ENCODE data around the gene FAM193A. TPM values are rescaled to one million over a fixed set of nuclear protein-coding genes. Genes with fewer than 3 reads are reported as not detected.
A peak's percentile ranks its signal among the peaks of the same experiment; 100 is the strongest.
"Not testable (repeated sequence)": the region's sequence is repeated elsewhere in the genome, so short reads cannot be mapped to it uniquely, and the experiment has no call there.

FAM193A gene
- total and polyA plus RNA-seq, 11 donors, result 9.7 to 21.0 (median 16.3) TPM

- DNase-seq (no peak), ATAC-seq (peak in 2 of 4 donors; percentile 10 to 17)
- WGBS, 4 donors, result 62 to 86% (median 77%) methylated on average over 7 to 10 of the region's 10 CpGs
- Histone ChIP-seq H3K9me3 (no peaks in the 10 kb centered on the region), H3K4me3 (no peak overlapping the region), H3K4me1 (peaks cover 0 to 37% (median 7%) of the 10 kb centered on the region in 12 donors), H3K27ac (no peak overlapping the region), H3K36me3 (peaks cover 0 to 61% (median 52%) of the 10 kb centered on the region in 9 donors), H3K27me3 (no peaks in the 10 kb centered on the region)
- intact Hi-C loops (cut with DNase I), result loop anchor here in 3 of 10 donors (10.0 kb wide), 3 partner anchors 91 to 381 kb away; partner anchors contain the start of genes FAM193A (in 1 of the 3), HAUS3 (in 1 of the 3), POLN (in 1 of the 3) and RNF4 (in 1 of the 3)
- TF ChIP-seq POLR2A (IDR thresholded peaks at IDR 0.05), result no peak
- no peak for TF ChIP-seq CTCF (IDR thresholded peaks at IDR 0.05)
Measured at GRCh38 chr4:2626231-2626630, 89.8 kb downstream of the FAM193A start.

- Histone ChIP-seq H3K4me1 (peaks cover 0 to 22% (median 9%) of the 10 kb centered on the region in 12 donors), H3K4me3 (no peak overlapping the region), H3K9me3 (no peaks in the 10 kb centered on the region), H3K36me3 (peaks cover 2 to 98% (median 83%) of the 10 kb centered on the region in 9 donors), H3K27ac (no peak overlapping the region), H3K27me3 (no peaks in the 10 kb centered on the region)
- intact Hi-C loops (cut with DNase I), result loop anchor here in 4 of 10 donors (5.0 to 10.0 kb wide), 3 partner anchors 168 to 416 kb away; no protein-coding TSS in a partner anchor
- ATAC-seq (peak in 1 of 4 donors; percentile 26), DNase-seq (no peak)
- 92 to 95% (median 94%) methylated on average over 16 to 24 of the region's 24 CpGs for WGBS, 4 donors
- TF ChIP-seq CTCF (IDR thresholded peaks at IDR 0.05), result no peak
- no peak for TF ChIP-seq POLR2A (IDR thresholded peaks at IDR 0.05)
Measured at GRCh38 chr4:2630556-2631273, 94.3 kb downstream of the FAM193A start.

- H3K27me3 ChIP-seq, result no peaks in the 10 kb centered on the region
- TF ChIP-seq CTCF (IDR thresholded peaks at IDR 0.05) (no peak), POLR2A (IDR thresholded peaks at IDR 0.05) (no peak)
- H3K36me3 ChIP-seq, result peaks cover 2 to 98% (median 83%) of the 10 kb centered on the region in 9 donors
- H3K27ac ChIP-seq, result no peak overlapping the region
- ATAC-seq (peak; percentile 44 to 79 (median 70)), DNase-seq (no peak)
- peaks cover 0 to 28% (median 9%) of the 10 kb centered on the region in 12 donors for H3K4me1 ChIP-seq
- WGBS, 4 donors, result 60 to 63% (median 61%) methylated on average over 5 of the region's 5 CpGs
- no peaks in the 10 kb centered on the region for H3K9me3 ChIP-seq
- no peak overlapping the region for H3K4me3 ChIP-seq
- intact Hi-C loops (cut with DNase I), result loop anchor here in 4 of 10 donors (5.0 to 10.0 kb wide), 3 partner anchors 172 to 419 kb away; no protein-coding TSS in a partner anchor
Measured at GRCh38 chr4:2634014-2634413, 97.6 kb downstream of the FAM193A start.

- 88 to 90% (median 89%) methylated on average over 6 of the region's 6 CpGs for WGBS, 4 donors
- Histone ChIP-seq H3K27ac (no peak overlapping the region), H3K4me1 (peaks cover 0 to 28% (median 9%) of the 10 kb centered on the region in 12 donors), H3K27me3 (no peaks in the 10 kb centered on the region), H3K4me3 (no peak overlapping the region), H3K9me3 (no peaks in the 10 kb centered on the region), H3K36me3 (peaks cover 2 to 100% (median 84%) of the 10 kb centered on the region in 9 donors)
- ATAC-seq (no peak), DNase-seq (no peak)
- intact Hi-C loops (cut with DNase I), result loop anchor here in 3 of 10 donors (10.0 kb wide), 2 partner anchors 412 to 422 kb away; no protein-coding TSS in a partner anchor
- TF ChIP-seq CTCF (IDR thresholded peaks at IDR 0.05), result no peak
- TF ChIP-seq POLR2A (IDR thresholded peaks at IDR 0.05), result no peak
Measured at GRCh38 chr4:2636331-2636730, 99.9 kb downstream of the FAM193A start.

GRCh38 chr4:2636994-2637393, 100.5 kb downstream of the FAM193A start:
- not testable (repeated sequence) for DNase-seq
- 94 to 97% (median 95%) methylated on average over 5 of the region's 5 CpGs for WGBS, 4 donors
- H3K36me3 ChIP-seq, result peaks cover 0 to 100% (median 84%) of the 10 kb centered on the region in 9 donors

More at GRCh38 chr4:2636994-2637393, 100.5 kb downstream of the FAM193A start:
- not testable (repeated sequence) for H3K27ac ChIP-seq, H3K9me3 ChIP-seq, ATAC-seq, H3K27me3 ChIP-seq, H3K4me3 ChIP-seq
- intact Hi-C loops (cut with DNase I), result loop anchor here in 3 of 10 donors (10.0 kb wide), 2 partner anchors 412 to 422 kb away; no protein-coding TSS in a partner anchor
- peaks cover 0 to 28% (median 9%) of the 10 kb centered on the region in 12 donors for H3K4me1 ChIP-seq
